HG03103 (cell line): ENCODE data around the gene PRKAG2.
"Not testable (repeated sequence)": the region's sequence is repeated elsewhere in the genome, so short reads cannot be mapped to it uniquely, and the experiment has no call there.

Experiments used
- ATAC-seq: cut with Tn5 transposase; IDR thresholded peaks from one replicate; pipeline ENCODE4 v1.9.1; 2021; ENCODE audit warnings: low read depth; ENCODE audit not compliant: unreplicated experiment

The PRKAG2 gene

GRCh38 chr7:151792086-151792485 is 84.8 kb downstream of the PRKAG2 start:
- no peak for ATAC-seq

DNA sequence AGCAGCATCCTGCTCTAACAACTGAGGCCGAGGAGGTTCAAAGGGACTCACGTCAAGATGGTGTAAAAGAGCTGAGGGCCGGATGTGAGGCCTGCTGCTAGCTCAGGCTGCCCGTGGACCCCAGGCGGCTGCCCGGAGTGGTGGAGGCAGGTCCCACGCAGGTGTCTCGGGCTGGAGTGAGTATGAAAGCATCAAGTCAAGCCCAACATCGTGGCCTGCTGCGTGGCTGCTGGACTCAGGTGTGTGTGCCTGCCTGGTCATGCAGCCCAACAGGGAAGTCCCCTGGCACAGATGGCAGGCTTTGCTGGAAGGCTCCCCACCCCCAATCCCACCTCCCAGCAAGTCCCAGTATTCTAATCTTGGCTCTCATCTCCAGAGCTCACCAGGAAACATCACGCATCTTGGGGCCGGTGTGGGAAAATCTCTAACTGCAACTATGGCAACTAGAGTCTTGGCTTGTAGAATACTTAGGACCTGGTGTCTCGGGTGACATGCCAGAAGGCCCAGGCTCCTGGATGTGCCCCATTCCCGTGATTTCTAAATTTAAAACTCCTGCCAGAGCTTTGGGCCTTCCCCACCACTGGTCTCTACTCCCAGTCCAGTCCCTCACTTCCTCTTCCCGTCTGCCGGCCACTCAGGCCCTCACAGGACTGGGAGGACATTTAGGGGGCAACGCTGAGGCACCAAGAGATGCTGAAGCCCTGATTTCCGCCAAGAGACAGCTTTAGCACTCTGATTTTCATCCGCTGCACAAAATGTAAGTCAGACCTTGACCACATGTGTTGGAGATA is 85.9 kb downstream of the PRKAG2 start:
- ATAC-seq = no peak

DNA sequence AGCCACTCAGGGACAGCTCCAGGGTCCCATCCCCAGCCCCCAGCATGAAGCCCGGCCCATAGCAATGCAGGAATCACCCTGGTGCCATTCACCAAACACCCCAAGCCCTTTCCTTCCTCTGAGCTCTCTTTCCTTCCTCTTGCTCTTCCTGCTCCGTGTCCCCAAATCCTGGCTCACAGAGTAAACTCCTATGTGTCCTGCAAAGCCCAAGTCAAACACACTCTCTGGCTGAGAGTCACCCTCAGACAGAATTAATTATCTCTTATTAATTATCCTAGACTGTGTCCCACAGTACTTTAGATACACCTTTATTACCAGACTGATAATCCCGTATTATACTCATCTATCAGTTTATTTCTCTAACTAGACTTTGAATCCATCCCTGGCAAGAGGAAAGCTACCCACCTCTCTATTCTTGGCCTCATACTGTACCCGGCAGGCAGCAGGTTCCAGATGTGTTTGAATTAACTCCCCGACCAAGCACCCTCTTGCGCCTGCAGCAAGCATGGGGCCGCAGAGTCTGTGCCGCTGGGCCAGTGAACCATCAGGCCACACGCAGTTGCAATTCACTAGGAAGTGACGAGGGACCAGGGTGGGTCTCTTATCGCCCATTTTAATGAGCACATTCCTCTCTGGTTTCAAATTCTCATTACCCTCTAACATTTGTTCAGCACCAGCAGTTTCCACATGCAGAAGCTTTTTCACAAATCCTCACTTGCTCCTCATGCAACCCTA is 86.7 kb downstream of the PRKAG2 start:
- ATAC-seq = no peak

GRCh38 chr7:151789380-151789947 is 87.5 kb downstream of the PRKAG2 start:
- no peak for ATAC-seq

GRCh38 chr7:151787348-151787747 is 89.6 kb downstream of the PRKAG2 start:
- no peak for ATAC-seq

DNA sequence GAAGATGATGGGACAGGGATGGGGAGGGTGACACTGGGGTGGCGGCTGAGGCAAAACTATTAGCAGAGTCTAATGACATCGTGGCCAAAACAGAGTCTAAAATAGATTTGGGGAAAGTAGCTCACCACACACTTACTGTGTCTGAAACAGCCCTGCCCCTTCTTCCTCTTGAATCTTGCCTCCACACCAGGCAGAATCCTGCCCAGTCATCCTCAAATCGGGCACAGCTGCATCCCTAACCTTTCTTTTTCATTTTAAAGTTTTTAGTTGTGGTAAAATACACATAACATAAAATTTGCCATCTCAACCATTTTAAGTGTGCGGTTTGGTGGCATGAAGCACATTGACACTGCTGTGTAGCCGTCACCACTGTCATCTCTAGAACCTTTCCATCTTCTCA is 90.0 kb downstream of the PRKAG2 start:
- ATAC-seq = no peak

DNA sequence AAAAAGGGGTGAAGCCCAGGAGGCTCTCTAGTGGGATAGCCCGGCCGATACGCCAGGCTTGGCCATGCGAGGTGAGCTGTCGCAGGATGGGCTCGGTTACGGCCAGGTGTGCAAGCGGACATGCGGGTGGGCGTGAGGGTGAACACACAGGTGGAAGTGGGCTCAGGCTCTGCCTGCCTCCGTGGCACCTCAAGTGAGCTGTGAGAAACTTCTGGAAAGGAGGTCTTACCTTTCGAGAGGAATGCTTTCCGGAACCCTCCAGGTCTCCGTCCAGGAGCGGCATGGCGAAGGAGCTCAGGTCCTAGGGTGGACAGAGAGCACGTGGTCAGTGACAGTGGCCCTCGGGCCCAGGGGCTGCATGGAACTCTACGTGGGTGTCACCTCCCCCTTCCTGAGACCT is 90.7 kb downstream of the PRKAG2 start:
- no peak for ATAC-seq

DNA sequence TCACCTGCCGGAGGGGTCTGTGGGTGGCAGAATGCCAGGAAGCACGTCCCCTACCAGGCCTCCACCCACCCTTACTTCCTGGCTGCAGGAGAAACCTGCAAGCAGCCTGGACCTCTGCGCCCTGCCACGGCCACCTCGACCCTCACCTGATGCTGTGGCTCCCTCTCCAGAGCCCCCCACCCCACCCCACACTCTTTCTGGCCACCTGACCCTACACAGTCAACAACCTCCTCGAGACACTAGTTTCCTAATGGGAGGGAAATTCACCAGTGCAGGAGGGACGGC is 91.3 kb downstream of the PRKAG2 start:
- ATAC-seq = no peak

DNA sequence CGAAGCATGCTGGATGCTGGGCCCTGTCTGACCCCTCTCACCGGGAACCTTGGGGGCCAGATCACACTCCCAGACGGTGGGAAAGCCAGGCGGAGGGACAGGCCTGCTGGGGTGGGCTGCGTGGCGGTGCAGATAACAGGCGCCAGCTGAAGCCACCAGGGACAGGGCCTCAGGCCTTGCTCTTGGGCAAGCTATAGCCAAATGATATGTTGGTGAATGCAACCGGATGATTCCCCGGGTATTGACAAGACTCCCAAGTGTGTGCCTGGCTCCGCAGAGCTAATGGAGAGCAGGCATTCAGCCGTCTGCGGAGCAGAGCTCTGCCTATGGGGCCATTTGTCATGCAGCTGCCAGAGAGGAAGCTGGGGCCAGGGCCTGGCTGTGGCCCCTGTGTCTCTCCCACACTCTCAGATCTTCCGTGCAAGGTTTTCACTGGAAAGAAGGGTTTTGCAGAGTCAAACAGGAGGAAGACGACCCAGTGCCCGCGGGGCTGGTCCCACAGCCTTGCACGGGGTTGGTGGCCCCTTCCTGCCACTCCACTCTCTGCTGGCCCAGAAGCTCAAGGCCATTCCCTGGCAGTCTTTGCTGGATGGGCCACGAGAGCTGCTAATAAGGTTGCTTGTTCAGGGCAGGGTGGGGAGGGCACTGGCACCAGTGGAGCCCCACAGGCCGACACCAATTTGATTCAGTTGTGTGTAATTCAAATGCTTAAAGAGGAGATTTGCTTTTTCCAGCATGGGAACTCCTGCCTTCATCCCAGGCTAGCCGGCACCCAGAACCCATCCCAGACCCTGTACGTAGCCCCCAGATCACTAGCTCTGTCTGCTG is 91.8 kb downstream of the PRKAG2 start:
- ATAC-seq = no peak

GRCh38 chr7:151783958-151784575 is 92.8 kb downstream of the PRKAG2 start:
- no peak for ATAC-seq

- peak; percentile 89 for ATAC-seq
These were observed 94.1 kb downstream of the PRKAG2 start for GRCh38 chr7:151782598-151783448.

- not testable (repeated sequence) for ATAC-seq
These were observed 94.7 kb downstream of the PRKAG2 start for GRCh38 chr7:151782256-151782597.

DNA sequence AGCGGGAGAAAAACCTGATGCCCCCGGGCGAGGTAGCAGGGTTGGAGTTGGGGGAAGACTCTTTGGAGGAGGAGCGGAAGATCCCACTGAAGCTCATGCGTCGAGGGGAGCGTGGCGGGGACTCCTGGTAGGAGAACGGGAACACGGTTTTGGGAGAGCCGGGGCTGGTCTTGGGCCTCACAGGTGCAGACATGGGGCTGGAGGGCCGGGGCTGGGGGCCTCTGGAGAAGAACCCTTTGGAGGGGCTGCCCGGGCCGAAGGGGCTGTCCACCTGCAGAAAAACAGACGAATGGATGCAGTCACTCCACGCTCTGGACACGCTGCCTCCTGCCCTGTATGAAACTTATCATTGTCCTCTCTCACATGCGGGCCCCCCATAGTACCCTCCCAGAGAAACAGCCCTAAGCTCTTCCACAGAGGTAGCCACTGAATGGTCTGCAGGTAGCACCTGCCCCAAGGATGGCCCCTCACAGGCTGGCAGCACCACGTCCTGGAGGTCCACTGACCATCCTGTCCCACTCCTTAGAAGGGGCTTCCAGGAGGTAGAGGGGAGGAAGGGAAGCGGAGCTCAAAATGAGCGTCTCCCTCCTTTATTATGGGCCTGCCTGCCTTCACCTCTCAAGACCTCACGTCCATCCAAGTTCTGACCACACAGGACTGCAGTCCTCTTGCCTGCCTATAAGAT is 95.6 kb downstream of the PRKAG2 start:
- ATAC-seq = no peak

DNA sequence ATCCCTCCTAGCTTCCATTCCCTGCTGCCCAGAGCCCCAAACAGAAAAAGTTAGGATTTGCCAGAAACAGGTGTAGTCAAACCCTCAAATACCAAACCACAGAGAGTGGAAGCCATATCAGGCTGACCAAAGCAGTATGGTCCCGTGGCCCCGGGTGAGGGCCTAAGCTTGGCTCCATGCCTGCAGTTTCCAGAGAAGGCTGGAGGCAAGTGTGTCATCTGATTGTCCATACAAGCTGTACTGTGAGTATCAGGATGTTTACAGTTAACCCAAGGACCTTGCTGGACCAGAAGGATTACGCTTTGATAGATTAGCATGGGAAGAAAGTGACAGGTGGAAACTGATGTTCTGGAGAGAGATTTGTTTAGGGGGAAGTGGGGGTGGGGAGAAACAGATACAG is 96.3 kb downstream of the PRKAG2 start:
- ATAC-seq = no peak

GRCh38 chr7:151779678-151780077 is 97.2 kb downstream of the PRKAG2 start:
- ATAC-seq = no peak

- ATAC-seq = no peak
These were observed 97.7 kb downstream of the PRKAG2 start for GRCh38 chr7:151779255-151779654.

DNA sequence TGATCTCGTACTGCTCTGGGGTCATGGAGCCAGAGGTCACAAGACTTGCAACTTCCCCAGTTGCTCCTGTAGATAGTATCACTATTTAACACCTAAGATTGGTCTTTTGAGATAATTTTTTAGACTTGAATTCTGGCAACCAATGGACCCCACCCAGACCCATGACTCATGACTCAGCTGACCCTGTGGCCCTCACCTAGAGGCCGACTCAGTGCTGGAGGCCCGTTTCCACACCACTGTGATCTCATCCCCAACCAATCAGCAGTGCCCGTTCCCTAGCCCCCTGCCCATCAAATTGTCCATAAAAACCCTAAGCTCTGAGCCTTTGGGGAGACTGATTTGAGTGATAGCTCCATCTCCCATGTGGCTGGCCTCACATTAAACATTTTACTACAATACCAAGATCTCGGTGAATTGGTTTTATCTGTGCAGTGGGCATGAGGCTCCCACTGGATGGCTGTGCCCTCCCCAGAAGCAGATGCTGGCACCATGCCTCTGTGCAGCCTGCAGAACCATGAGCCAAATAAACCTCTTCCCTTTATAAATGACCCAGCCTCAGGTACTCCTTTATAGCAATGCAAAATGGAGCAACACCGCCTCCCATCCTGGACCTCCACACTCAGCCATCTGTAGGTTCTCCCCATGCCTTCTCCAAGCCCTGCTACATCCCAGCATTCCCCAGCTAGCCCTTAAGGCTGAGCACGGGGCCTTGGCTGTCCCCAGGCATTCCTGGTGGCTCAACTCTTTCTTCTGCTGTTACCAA is 98.8 kb downstream of the PRKAG2 start:
- ATAC-seq = no peak

- no peak for ATAC-seq
These were observed 99.4 kb downstream of the PRKAG2 start for GRCh38 chr7:151777495-151777880.
